GF-D8 (cell line): ENCODE results near the gene SPTBN1.
"Not testable (repeated sequence)": the region's sequence is repeated elsewhere in the genome, so short reads cannot be mapped to it uniquely, and the experiment has no call there.

Experiments used
- DNase-seq: peaks from one replicate; lab custom pipeline; 2025; lab: John Stamatoyannopoulos, UW

The SPTBN1 gene

GRCh38 chr2:54503192-54503591, 47.1 kb downstream of the SPTBN1 start:
- no peak for DNase-seq

- no peak for DNase-seq
Measured at GRCh38 chr2:54503828-54504227, 47.7 kb downstream of the SPTBN1 start.

GRCh38 chr2:54504866-54505265, 48.7 kb downstream of the SPTBN1 start:
- DNase-seq: no peak

- no peak for DNase-seq
Measured at GRCh38 chr2:54508541-54508940, 52.4 kb downstream of the SPTBN1 start.

- not testable (repeated sequence) for DNase-seq
Measured at GRCh38 chr2:54509043-54509442, 52.9 kb downstream of the SPTBN1 start.

GRCh38 chr2:54510916-54511315, 54.8 kb downstream of the SPTBN1 start:
- DNase-seq: no peak

GRCh38 chr2:54512183-54512582, 56.1 kb downstream of the SPTBN1 start:
- DNase-seq: no peak

- no peak for DNase-seq
Measured at GRCh38 chr2:54512663-54513362, 56.7 kb downstream of the SPTBN1 start.

- DNase-seq: no peak
Measured at GRCh38 chr2:54513363-54513715, 57.2 kb downstream of the SPTBN1 start.

- DNase-seq: no peak
Measured at GRCh38 chr2:54514822-54515569, 58.9 kb downstream of the SPTBN1 start.

GRCh38 chr2:54516842-54517241, 60.7 kb downstream of the SPTBN1 start:
- no peak for DNase-seq

GRCh38 chr2:54518016-54518415, 61.9 kb downstream of the SPTBN1 start:
- DNase-seq: not testable (repeated sequence)

GRCh38 chr2:54518430-54518829, 62.3 kb downstream of the SPTBN1 start:
- DNase-seq: no peak

GRCh38 chr2:54519841-54520459, 63.8 kb downstream of the SPTBN1 start:
- DNase-seq: no peak

GRCh38 chr2:54520687-54521086, 64.6 kb downstream of the SPTBN1 start:
- DNase-seq: no peak

GRCh38 chr2:54522624-54523281, 66.6 kb downstream of the SPTBN1 start:
- no peak for DNase-seq

GRCh38 chr2:54523324-54523959, 67.3 kb downstream of the SPTBN1 start:
- DNase-seq: no peak

- no peak for DNase-seq
Measured at GRCh38 chr2:54524226-54524991, 68.3 kb downstream of the SPTBN1 start.

GRCh38 chr2:54525321-54525720, 69.2 kb downstream of the SPTBN1 start:
- no peak for DNase-seq

- no peak for DNase-seq
Measured at GRCh38 chr2:54526226-54526879, 70.2 kb downstream of the SPTBN1 start.
